Posterior cingulate gyrus (tissue), 11 donors: ENCODE measurements around the gene CLDN15.
"Not testable (repeated sequence)": the region's sequence is repeated elsewhere in the genome, so short reads cannot be mapped to it uniquely, and the experiment has no call there.

Experiments used
- DNase-seq, 10 donors: peaks; one replicate each; pipeline versions ENCODE4 v3.0.0 to v3.0.0-alpha.2; 2020 to 2021; ENCODE audit warnings: mixed read lengths in 3 of 10
- intact Hi-C: fragments of 100-400 bp; cut with DNase I; formaldehyde crosslinking; loops from one replicate; pipeline ENCODE4 v1.15.1; 2023

The CLDN15 gene

GRCh38 chr7:101203740-101204738, 33.6 kb downstream of the CLDN15 start:
- intact Hi-C loops, DNase-seq: not testable (repeated sequence)

GRCh38 chr7:101202603-101202918, 35.0 kb downstream of the CLDN15 start:
- intact Hi-C loops, result no loop called here
- DNase-seq, result no peak

GRCh38 chr7:101201695-101202602, 35.7 kb downstream of the CLDN15 start:
- no peak for DNase-seq

GRCh38 chr7:101200862-101201599, 36.6 kb downstream of the CLDN15 start, which contains the start of gene MOGAT3:
MOGAT3 (minus strand) TSS chr7:101201036; CDS start chr7:101200854, 182 bp downstream.
- intact Hi-C loops, result no loop called here
- DNase-seq, result no peak

More at GRCh38 chr7:101201695-101202602, 35.7 kb downstream of the CLDN15 start:
- intact Hi-C loops, result no loop called here

- intact Hi-C loops, result no loop called here
- no peak for DNase-seq
Observed at GRCh38 chr7:101200504-101200861, 37.1 kb downstream of the CLDN15 start.

GRCh38 chr7:101199522-101199921, 38.1 kb downstream of the CLDN15 start:
- DNase-seq, intact Hi-C loops: not testable (repeated sequence)

- DNase-seq, result no peak
- intact Hi-C loops, result no loop called here
Observed at GRCh38 chr7:101198476-101198875, 39.1 kb downstream of the CLDN15 start.

GRCh38 chr7:101197991-101198390, 39.6 kb downstream of the CLDN15 start:
- intact Hi-C loops, result no loop called here
- DNase-seq, result no peak

GRCh38 chr7:101195884-101196283, 41.7 kb downstream of the CLDN15 start:
- intact Hi-C loops, result no loop called here
- DNase-seq, result no peak

GRCh38 chr7:101189109-101189508, 48.5 kb downstream of the CLDN15 start:
- DNase-seq, result no peak
- intact Hi-C loops, result no loop called here

- intact Hi-C loops, result no loop called here
- DNase-seq, result no peak
Observed at GRCh38 chr7:101186844-101187428, 50.7 kb downstream of the CLDN15 start.

GRCh38 chr7:101186194-101186593, 51.4 kb downstream of the CLDN15 start:
- no peak for DNase-seq
- intact Hi-C loops, result no loop called here

GRCh38 chr7:101185258-101185839, 52.3 kb downstream of the CLDN15 start:
- intact Hi-C loops, result no loop called here
- no peak for DNase-seq
